Measurements from ENCODE around the gene RC3H1.
"Not testable (repeated sequence)": the region's sequence is repeated elsewhere in the genome, so short reads cannot be mapped to it uniquely, and the experiment has no call there.

The RC3H1 gene

GRCh38 chr1:174021591-174022079, 522 bp downstream of the RC3H1 start:
- no peak for DNase-seq (ENCODE audit: low read depth)

GRCh38 chr1:174018565-174018964, 3.6 kb downstream of the RC3H1 start:
- DNase-seq (ENCODE audit: low read depth): no peak

- no peak for DNase-seq (ENCODE audit: low read depth)
These were observed 4.8 kb downstream of the RC3H1 start for GRCh38 chr1:174017231-174017970.

- no peak for DNase-seq (ENCODE audit: low read depth)
These were observed 8.2 kb downstream of the RC3H1 start for GRCh38 chr1:174013864-174014418.

GRCh38 chr1:174008979-174009378, 13.2 kb downstream of the RC3H1 start:
- no peak for DNase-seq (ENCODE audit: low read depth)

- no peak for DNase-seq (ENCODE audit: low read depth)
These were observed 13.9 kb downstream of the RC3H1 start for GRCh38 chr1:174008269-174008668.

GRCh38 chr1:174007851-174008250, 14.3 kb downstream of the RC3H1 start:
- no peak for DNase-seq (ENCODE audit: low read depth)

- no peak for DNase-seq (ENCODE audit: low read depth)
These were observed 17.1 kb downstream of the RC3H1 start for GRCh38 chr1:174005032-174005431.

GRCh38 chr1:174003867-174004266, 18.3 kb downstream of the RC3H1 start:
- DNase-seq (ENCODE audit: low read depth): no peak

GRCh38 chr1:174001573-174001972, 20.6 kb downstream of the RC3H1 start:
- no peak for DNase-seq (ENCODE audit: low read depth)

- no peak for DNase-seq (ENCODE audit: low read depth)
These were observed 21.8 kb downstream of the RC3H1 start for GRCh38 chr1:174000371-174000770.

- DNase-seq (ENCODE audit: low read depth): no peak
These were observed 24.4 kb downstream of the RC3H1 start for GRCh38 chr1:173997791-173998190.

- no peak for DNase-seq (ENCODE audit: low read depth)
These were observed 25.2 kb downstream of the RC3H1 start for GRCh38 chr1:173996995-173997394.

GRCh38 chr1:173995475-173995874, 26.7 kb downstream of the RC3H1 start:
- no peak for DNase-seq (ENCODE audit: low read depth)

GRCh38 chr1:173993948-173994347, 28.2 kb downstream of the RC3H1 start:
- DNase-seq (ENCODE audit: low read depth): not testable (repeated sequence)

GRCh38 chr1:173988068-173988467, 34.1 kb downstream of the RC3H1 start:
- DNase-seq (ENCODE audit: low read depth): no peak

- no peak for DNase-seq (ENCODE audit: low read depth)
These were observed 35.2 kb downstream of the RC3H1 start for GRCh38 chr1:173986951-173987350.

GRCh38 chr1:173970252-173970651, 51.9 kb downstream of the RC3H1 start:
- DNase-seq (ENCODE audit: low read depth): no peak

GRCh38 chr1:173965896-173966295, 56.3 kb downstream of the RC3H1 start:
- not testable (repeated sequence) for DNase-seq (ENCODE audit: low read depth)

- DNase-seq (ENCODE audit: low read depth): no peak
These were observed 58.7 kb downstream of the RC3H1 start for GRCh38 chr1:173963477-173963876.

- DNase-seq (ENCODE audit: low read depth): no peak
These were observed 61.5 kb downstream of the RC3H1 start for GRCh38 chr1:173960625-173961024.

- peak; percentile 19 for DNase-seq (ENCODE audit: low read depth)
These were observed 68.0 kb downstream of the RC3H1 start for GRCh38 chr1:173954179-173954578.

- no peak for DNase-seq (ENCODE audit: low read depth)
These were observed 73.6 kb downstream of the RC3H1 start for GRCh38 chr1:173948594-173948993.

Measured in non-pigmented ciliary epithelial cell (primary cell).